DLD1 (cell line): ENCODE results near the gene KLF16.

Experiments used
- in situ Hi-C: cut with HindIII; loops from 2 replicates; pipeline ENCODE4 v1.10.0; 2017; ENCODE audit warnings: low sequenced_read_pairs

Gene KLF16

DNA sequence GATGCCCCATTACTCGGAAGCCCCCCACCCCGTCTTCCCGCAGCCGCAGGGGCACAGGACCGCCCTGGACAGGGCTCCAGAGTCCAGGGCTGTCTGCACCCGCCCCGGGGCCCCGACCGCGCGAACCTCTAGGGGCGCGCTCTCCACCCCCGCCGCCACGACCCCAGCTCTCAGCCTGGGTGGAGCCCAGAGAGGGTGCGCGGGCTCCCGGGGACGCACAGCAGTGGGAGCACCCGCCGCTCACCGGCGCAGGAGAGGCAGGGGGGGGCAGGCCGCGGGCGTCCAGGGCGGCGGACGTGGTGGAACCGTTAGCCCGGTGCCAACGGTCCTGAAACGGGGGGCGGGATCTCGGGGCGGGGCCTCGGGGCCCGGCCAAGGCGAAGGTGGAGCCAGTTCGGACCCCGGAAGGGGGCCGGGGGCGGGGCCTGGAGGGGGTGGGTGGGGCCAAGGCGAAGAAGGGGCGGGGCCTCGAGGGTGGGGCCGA lies 51.4 kb downstream of the KLF16 start, which contains the start of gene ATP8B3:
Gene ATP8B3 (minus strand): TSS at position 335 of the 484 bp plus-strand sequence. CDS start 540 bp downstream, outside the sequence.
- in situ Hi-C loops = no loop called here

GRCh38 chr19:1811472-1811894 lies 51.9 kb downstream of the KLF16 start:
- in situ Hi-C loops = no loop called here

DNA sequence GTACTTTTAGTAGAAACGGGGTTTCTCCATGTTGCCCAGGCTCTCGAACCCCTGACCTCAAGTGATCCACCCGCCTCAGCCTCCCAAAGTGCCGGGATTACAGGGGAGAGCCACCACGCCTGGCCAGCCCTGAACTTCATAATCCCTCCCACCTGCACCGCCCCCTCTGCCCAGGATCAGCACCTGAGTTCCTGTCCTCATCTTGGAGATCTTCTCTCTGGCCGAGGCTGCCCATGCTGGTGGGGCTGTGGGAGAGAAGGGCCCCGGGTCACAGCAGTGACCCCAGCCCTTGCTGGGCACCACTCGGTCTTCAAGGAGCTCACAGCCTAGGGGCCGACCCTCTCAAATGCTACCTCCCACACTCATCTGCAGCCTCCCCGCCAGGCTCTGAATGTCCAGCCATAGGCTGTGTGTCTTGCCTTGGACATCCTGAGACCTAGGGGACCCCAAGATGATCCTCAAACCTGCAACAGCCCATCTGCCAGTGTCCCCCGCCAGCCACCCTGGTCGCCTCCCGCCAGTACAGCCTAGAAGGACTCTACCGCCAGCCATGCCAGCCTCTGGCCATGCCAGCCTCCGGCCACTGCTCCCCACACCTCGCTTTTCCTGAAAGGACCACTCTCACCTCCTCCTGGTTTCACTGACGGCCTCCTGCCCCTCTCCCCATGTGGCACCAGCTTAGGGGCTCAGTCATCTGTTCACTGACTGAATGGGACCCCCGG lies 52.8 kb downstream of the KLF16 start:
- in situ Hi-C loops = no loop called here

- in situ Hi-C loops = no loop called here
These were observed 53.7 kb downstream of the KLF16 start for GRCh38 chr19:1809678-1810077.

- in situ Hi-C loops = no loop called here
These were observed 55.0 kb downstream of the KLF16 start for GRCh38 chr19:1808395-1808731.

DNA sequence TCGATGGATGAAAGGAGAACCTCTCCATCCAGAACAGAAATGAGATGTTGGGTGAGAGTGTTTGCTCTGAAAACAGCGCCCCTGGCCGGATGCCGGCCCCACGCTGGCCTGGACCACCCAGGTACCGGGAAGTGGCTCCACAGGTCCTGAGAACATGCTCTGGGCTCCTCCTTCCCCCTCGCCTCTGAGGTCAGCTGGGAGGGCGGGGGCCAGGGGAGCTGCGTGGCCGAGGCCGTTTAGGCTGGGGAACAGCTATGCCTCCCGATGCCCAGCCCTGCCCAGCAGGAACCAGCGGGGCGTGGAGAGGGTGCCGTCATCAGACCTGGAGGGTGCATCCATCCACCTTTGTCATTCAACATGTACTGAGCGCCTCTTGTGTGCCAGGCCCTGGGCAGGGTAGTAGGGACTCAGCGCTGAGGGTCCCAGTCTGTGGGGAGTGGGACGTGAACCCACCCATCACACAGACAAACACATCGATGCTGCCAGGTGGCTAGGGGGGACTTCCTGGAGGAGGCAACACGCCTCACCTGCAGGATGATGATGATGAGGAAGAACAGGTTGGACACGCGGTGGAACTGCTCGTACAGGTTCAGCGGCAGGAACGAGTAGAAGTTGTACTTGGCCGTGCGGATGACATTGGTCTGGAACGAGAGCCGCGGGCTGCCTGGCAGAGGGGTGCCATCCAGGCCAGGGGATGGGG lies 55.5 kb downstream of the KLF16 start:
- in situ Hi-C loops = no loop called here

GRCh38 chr19:1807030-1807694 lies 56.2 kb downstream of the KLF16 start:
- in situ Hi-C loops = no loop called here

GRCh38 chr19:1806184-1807029 lies 57.0 kb downstream of the KLF16 start:
- in situ Hi-C loops = no loop called here

- in situ Hi-C loops = no loop called here
These were observed 57.8 kb downstream of the KLF16 start for GRCh38 chr19:1805401-1806183.

DNA sequence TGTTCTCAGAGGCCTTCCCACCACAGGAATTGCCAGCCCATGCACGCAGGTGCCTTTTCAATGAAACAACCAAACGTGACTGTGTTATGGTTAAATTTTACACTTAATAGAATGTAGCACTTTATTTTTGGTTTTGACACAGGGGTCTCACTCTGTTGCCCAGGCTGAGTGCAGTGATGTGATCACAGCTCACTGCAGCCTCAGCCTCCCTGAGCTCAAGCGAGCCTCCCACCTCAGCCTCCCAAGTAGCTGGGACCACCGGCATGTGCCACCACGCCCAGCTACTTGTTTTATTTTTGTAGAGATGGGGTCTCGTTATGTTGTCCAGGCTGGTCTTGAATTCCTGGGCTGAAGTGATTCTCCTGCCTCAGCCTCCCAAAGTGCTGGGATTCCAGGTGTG lies 58.5 kb downstream of the KLF16 start:
- in situ Hi-C loops = no loop called here
